Measurements from ENCODE around the gene CLDN9.

CLDN9 gene

DNA sequence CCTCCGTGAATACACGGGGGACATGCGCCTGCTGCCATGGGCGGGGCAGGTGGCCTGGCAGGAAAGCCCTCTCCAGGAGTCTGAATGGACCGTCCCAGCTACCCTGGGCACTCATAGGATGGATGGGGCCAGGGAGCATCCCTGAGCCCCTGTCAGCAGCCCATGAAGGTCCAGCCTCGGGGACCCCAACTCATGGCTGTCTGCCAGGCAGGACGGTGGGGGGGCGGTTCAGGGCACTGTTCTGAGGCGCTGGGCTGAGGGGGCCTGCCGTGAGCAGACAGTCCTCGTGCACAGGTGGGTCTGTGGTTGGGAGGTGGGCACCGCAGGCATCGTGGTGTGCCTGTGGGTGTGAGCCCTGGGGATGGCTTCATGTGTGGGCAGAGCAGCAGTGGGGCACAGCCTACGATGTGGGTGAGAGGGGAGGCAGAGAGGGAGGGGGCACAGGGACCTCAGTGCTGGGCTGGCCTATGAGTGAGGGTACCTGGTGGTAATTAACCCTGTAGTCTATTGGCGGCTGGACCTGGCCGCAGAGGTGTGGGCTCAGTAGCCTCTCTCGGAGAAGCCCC, 26.0 kb upstream of the CLDN9 start (continued):
- TF ChIP-seq ZNF202 (tag by site-specific recombination; IDR thresholded peaks at IDR 0.05; ENCODE audit: borderline replicate concordance) (no peak), ZNF768 (tag by site-specific recombination; IDR thresholded peaks at IDR 0.05) (no peak), ZNF600 (tag by site-specific recombination; IDR thresholded peaks at IDR 0.05) (no peak)
- TF ChIP-seq, protein P1, sequence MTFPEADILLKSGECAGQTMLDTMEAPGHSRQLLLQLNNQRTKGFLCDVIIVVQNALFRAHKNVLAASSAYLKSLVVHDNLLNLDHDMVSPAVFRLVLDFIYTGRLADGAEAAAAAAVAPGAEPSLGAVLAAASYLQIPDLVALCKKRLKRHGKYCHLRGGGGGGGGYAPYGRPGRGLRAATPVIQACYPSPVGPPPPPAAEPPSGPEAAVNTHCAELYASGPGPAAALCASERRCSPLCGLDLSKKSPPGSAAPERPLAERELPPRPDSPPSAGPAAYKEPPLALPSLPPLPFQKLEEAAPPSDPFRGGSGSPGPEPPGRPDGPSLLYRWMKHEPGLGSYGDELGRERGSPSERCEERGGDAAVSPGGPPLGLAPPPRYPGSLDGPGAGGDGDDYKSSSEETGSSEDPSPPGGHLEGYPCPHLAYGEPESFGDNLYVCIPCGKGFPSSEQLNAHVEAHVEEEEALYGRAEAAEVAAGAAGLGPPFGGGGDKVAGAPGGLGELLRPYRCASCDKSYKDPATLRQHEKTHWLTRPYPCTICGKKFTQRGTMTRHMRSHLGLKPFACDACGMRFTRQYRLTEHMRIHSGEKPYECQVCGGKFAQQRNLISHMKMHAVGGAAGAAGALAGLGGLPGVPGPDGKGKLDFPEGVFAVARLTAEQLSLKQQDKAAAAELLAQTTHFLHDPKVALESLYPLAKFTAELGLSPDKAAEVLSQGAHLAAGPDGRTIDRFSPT (tag by site-specific recombination; IDR thresholded peaks at IDR 0.05), result peak; percentile 53; the same call in 1 of the 2 replicates
- TF ChIP-seq, protein P2, sequence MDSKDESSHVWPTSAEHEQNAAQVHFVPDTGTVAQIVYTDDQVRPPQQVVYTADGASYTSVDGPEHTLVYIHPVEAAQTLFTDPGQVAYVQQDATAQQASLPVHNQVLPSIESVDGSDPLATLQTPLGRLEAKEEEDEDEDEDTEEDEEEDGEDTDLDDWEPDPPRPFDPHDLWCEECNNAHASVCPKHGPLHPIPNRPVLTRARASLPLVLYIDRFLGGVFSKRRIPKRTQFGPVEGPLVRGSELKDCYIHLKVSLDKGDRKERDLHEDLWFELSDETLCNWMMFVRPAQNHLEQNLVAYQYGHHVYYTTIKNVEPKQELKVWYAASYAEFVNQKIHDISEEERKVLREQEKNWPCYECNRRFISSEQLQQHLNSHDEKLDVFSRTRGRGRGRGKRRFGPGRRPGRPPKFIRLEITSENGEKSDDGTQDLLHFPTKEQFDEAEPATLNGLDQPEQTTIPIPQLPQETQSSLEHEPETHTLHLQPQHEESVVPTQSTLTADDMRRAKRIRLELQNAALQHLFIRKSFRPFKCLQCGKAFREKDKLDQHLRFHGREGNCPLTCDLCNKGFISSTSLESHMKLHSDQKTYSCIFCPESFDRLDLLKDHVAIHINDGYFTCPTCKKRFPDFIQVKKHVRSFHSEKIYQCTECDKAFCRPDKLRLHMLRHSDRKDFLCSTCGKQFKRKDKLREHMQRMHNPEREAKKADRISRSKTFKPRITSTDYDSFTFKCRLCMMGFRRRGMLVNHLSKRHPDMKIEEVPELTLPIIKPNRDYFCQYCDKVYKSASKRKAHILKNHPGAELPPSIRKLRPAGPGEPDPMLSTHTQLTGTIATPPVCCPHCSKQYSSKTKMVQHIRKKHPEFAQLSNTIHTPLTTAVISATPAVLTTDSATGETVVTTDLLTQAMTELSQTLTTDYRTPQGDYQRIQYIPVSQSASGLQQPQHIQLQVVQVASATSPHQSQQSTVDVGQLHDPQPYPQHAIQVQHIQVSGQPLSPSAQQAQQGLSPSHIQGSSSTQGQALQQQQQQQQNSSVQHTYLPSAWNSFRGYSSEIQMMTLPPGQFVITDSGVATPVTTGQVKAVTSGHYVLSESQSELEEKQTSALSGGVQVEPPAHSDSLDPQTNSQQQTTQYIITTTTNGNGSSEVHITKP (tag by site-specific recombination; IDR thresholded peaks at IDR 0.05), result peak; percentile 39; the same call in 1 of the 2 replicates

DNA sequence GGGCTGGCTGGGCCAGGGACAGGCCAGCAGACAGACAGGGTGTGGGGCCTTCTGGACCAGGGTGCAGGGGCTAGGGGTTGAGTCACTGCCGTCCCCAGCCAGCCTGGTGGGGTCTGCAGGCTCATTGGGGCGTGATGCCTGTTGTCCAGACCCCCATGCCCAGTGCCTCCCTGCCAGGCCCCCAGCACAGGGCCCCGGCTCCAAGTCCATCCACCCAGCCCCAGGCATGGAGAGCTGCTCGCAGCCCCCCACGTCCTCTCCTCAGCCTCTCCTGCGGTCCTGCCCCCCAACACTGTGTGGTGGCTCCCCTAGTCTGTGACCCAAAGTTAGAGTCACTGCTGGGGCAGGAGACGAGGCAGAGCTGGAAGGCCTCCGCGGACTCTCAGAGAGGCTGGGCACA, 25.4 kb upstream of the CLDN9 start:
- Histone ChIP-seq H3K4me3 (ENCODE audit: low read depth, low read length) (no peak overlapping the region), H3K36me3 (ENCODE audit: control insufficient read depth in 2 of 2, insufficient read depth in 1 of 2, low read length in 2 of 2) (no peaks in the 10 kb centered on the region), H3K9me3 (ENCODE audit: control insufficient read depth, insufficient read depth, low read depth, low read length) (no peaks in the 10 kb centered on the region), H3K27ac (ENCODE audit: extremely low read depth, low read depth, low read length) (no peak overlapping the region), H3K4me1 (ENCODE audit: control insufficient read depth, insufficient read depth, low read length) (no peaks in the 10 kb centered on the region; the same call in 1 of the 2 replicates)
- TF ChIP-seq ZFP3 (tag by site-specific recombination; IDR thresholded peaks at IDR 0.05; ENCODE audit: low read depth), result no peak
- TF ChIP-seq ZFP69B (tag by site-specific recombination; IDR thresholded peaks at IDR 0.05), result no peak
- TF ChIP-seq HOXD13 (CRISPR knock-in tag; IDR thresholded peaks at IDR 0.05; ENCODE audit: borderline replicate concordance), result no peak
- TF ChIP-seq ZIC2 (tag by site-specific recombination; IDR thresholded peaks at IDR 0.05), result no peak
- TF ChIP-seq ZNF2 (tag by site-specific recombination; IDR thresholded peaks at IDR 0.05), result no peak
- TF ChIP-seq ZNF221 (tag by site-specific recombination; IDR thresholded peaks at IDR 0.05; ENCODE audit: borderline replicate concordance), result no peak
- TF ChIP-seq, protein P3, sequence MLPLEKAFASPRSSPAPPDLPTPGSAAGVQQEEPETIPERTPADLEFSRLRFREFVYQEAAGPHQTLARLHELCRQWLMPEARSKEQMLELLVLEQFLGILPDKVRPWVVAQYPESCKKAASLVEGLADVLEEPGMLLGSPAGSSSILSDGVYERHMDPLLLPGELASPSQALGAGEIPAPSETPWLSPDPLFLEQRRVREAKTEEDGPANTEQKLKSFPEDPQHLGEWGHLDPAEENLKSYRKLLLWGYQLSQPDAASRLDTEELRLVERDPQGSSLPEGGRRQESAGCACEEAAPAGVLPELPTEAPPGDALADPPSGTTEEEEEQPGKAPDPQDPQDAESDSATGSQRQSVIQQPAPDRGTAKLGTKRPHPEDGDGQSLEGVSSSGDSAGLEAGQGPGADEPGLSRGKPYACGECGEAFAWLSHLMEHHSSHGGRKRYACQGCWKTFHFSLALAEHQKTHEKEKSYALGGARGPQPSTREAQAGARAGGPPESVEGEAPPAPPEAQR (tag by site-specific recombination; IDR thresholded peaks at IDR 0.05), result no peak
- TF ChIP-seq, protein P4, sequence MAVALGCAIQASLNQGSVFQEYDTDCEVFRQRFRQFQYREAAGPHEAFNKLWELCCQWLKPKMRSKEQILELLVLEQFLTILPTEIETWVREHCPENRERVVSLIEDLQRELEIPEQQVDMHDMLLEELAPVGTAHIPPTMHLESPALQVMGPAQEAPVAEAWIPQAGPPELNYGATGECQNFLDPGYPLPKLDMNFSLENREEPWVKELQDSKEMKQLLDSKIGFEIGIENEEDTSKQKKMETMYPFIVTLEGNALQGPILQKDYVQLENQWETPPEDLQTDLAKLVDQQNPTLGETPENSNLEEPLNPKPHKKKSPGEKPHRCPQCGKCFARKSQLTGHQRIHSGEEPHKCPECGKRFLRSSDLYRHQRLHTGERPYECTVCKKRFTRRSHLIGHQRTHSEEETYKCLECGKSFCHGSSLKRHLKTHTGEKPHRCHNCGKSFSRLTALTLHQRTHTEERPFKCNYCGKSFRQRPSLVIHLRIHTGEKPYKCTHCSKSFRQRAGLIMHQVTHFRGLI (tag by site-specific recombination; IDR thresholded peaks at IDR 0.05), result no peak
- TF ChIP-seq GLIS2 (tag by site-specific recombination; IDR thresholded peaks at IDR 0.05), result no peak
- TF ChIP-seq EGR2 (tag by site-specific recombination; IDR thresholded peaks at IDR 0.05; ENCODE audit: low read depth), result no peak
- TF ChIP-seq ZNF391 (tag by site-specific recombination; IDR thresholded peaks at IDR 0.05; ENCODE audit: borderline replicate concordance, low read depth), result no peak
- POLR2A ChIA-PET, result interaction anchor here (1.1 kb wide), 1 partner anchor 42 kb away, joined by 9 read pairs; no protein-coding TSS in a partner anchor
- CTCF ChIA-PET, result interaction anchor here (0.8 to 1.0 kb wide), 3 partner anchors 25 to 60 kb away, joined by 3 to 7 read pairs (median 3); no protein-coding TSS in a partner anchor

Data from HEK293 (cell line).